GM21360 (cell line): ENCODE data around the gene BAIAP2.
"Not testable (repeated sequence)": the region's sequence is repeated elsewhere in the genome, so short reads cannot be mapped to it uniquely, and the experiment has no call there.

ENCODE experiments used
- ATAC-seq: cut with Tn5 transposase; IDR thresholded peaks from one replicate; pipeline ENCODE4 v1.9.1; 2021; ENCODE audit warnings: mild to moderate bottlenecking, moderate library complexity; ENCODE audit not compliant: unreplicated experiment

The BAIAP2 gene

DNA sequence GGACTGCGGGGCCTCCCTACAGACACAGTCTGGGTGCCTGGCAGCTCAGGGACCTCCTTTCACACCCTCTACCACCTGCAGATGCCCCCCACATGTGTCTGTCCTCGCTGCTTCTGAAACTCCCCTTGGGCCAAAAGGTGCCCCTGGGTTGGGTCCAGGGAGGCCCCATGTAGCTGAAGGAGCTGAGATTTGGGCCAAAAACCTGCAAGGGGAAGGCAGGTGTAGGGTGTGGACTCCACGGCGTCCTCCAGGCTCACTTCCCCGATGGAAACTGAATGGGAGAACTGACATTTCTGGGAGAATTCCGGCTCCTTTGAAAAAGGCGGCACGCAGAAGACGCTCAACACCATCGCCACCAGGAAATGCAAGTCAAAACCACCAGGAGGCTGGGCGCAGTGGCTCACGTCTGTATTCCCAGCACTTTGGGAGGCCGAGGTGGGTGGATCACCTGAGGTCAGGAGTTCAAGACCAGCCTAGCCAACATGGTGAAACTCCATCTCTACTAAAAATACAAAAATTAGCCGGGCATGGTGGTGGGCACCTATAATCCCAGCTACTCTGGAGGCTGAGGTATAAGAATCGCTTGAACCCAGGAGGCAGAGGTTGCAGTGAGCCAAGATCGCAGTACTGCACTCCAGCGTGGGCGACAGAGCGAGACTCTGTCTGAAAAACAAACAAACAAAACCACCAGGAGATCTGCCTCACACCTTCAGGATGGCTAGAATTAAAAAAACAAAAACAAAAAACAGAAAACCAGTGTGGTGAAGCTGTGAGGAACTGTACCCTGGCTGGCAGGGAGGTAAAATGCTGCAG is 13.2 kb upstream of the BAIAP2 start:
- no peak for ATAC-seq

DNA sequence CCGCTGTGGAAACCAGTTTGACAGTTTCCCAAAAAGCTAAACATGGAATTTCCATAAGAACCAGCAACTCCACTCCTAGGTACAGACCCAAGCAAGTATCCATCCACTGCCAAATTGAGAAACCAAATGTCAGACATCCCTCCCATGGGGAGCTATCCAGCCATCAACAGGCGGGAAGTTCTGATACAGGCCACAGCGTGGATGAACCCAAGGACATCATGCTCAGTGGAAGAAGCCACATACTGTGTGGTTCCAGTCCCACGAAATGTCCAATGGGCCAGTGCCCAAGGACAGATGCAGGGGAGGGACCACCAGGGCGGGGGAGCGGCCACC is 12.6 kb upstream of the BAIAP2 start:
- ATAC-seq = no peak

DNA sequence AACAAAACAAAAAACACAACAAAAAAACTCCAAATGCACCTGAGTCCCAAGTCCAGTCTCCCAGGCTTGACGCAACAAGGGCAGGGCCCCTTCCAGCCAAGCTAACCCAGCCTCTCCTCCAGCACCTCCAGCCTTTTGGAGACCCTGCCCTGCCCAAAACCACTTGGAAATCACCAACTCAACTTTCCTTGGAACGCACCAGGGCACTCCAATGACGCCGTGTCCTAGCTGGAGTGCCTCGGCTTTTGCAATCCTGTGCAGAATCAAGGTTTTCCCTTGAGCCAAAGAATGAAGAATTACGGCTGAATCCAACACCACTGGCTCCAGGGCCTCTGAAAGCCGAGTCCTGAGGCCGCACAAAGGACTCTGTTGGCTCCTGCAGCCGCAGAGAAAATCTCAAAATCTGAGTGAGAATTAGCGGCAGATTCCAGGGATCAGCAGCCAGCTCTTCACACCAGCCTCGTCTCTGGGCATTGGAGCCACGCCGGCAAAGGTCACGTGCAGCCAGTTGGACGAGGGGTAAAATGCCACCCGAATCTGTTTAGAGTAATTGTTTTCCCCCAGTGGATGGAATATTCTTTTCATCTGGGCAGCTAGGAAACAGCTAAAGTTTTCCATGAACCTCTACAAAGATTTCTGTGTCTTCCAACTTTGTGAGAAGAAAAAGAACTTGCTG is 9.7 kb upstream of the BAIAP2 start:
- ATAC-seq = no peak

DNA sequence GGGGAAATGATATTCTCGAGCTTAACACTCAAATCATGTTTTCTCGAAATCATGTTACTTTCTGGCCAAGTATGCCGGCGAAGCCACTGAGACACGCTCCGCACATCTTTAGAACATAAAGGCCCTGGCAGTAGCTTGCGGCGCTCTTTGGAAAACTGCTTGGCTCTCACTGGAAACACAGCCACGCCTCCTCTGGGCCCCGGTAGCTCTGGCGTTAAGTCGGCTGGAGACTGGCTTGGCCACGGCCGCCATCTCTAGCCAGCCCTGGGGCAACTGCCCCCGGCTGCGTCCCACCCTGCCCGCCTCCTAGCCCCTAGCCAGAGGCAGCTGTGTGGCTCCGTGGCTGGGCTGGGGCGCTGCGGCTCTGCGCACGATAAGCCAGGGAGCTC is 9.2 kb upstream of the BAIAP2 start:
- no peak for ATAC-seq

DNA sequence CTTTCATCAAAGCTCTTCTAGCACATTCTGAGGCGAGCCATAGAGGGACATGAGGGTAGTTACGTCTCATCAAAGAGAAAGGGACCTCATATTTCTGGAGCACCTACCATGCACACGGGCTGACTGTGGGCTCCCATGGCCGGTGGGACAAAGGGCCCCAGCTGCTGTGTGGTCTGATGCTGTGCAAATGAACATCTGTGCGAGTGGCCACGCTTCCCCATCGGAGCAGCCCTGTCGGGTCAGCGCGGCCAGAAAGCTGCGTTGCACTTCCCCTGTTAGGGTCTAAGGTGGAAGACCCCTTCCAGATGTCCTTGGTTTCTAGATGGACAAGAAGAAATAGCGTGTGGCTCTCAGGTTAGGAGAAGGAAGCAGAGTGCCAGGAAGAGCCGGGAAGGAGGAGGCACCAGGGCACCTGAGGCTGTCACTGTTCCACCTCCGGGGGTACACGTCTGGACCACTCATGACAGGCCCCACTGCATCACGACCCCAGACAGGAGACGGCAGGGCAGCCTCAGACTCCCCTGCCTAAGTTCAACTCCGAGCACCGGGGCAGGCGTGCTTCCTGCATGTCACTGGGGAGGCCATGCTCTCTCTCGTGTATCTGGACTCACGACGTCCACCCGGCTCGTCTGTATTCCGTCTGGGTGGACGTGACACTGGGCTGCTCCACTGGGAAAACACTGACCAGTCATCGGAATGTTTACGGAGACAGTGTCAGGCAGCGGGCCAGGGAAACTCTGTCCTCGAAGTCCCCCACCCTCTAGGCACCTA is 8.5 kb upstream of the BAIAP2 start:
- ATAC-seq = no peak

DNA sequence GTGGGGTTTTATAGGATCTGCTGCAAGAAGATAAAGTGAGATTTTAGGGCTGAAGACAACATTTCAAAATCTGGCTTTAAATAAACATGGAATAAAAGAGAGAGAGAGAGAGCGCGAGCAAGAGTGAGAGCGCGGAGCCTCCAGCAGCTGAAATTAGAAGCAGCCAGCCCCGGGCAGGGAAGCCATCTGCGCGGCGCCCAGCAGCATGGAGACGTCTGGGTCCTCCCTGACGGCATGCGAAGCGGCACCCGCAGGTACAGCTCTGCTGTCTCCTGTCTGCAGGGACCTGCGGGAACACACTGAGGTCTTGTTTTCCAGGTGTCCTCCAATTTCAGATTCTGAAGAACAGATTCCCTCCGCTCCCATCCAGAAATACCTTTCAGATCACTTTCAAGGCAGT is 7.9 kb upstream of the BAIAP2 start:
- no peak for ATAC-seq

DNA sequence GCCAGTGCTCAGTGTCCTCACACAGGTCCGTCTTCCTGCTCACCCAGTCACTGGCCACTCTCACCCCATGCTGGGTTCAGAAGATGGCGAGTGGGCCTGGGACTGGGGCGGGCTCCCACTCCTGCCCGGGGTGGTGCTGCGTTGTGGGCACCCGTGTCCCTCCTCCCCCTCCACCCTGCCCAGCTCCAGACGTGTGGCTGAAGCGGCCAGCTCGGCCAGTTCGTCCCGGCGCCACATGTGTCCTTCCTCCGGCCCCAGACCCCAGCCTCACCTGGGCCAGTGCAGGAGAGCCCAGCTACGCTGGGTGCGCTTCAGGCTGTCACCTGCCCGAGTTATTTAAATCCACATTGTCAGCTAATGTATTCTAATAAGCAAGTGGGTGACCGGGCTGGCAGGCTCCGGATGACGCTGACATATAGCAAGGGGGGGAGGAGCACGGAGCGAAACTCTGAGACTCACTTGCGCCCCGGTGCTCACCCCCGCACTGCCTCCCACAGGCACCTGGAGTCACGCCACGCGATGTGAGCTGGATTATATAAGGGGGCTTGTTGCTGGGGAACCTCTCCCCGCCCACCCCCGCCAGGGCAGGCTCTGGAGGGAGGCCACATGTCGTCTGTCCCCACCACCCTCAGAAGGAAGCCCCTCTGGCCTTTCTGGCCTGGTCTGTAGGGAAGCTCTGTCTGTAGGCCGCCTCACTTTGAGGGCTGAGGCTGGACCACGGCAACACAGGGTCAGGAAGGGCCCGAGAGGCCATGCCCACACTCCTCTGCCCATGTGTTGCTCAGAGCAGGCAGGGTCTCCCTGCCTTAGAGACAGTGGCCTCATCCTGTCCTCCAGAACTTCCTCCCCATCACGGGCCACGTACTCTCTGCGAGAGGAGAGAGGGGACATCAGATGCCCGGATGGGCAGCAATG is 7.1 kb upstream of the BAIAP2 start:
- ATAC-seq = no peak

DNA sequence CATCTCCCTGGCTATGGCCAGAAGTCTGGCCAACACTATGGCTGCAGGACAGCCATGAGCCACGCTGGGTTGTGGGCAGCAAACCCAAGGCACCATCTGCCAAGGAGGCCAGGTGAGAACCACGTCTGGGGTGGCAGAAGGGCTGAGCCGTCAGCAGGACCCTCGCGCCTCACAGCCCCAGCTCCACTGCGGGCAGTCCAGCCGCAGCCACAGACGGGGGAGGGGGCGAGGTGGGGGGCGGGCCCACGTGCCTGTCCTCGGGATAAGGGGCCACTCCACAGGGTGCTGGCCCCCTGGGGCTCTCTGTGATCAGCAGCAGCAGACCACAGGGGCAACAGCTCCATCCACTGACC is 6.5 kb upstream of the BAIAP2 start:
- no peak for ATAC-seq

DNA sequence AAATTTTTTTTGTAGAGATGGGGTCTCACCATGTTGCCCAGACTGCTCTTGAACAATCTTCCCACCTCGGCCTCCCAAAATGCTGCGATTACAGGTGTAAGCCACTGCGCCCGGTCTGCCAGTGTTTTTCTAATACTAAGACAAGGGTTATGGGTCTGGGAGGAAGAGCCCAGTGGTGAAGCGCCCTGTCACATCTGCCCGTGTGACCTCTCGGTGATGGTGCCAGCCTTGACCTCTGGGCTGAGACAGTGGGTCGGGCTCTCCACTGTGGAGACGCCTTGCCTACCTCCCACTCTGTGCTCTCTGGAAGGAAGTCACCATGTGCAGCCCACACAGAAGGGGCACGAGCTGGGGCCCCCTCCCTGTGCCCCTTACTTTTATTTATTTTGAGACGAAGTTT is 5.1 kb upstream of the BAIAP2 start:
- no peak for ATAC-seq

DNA sequence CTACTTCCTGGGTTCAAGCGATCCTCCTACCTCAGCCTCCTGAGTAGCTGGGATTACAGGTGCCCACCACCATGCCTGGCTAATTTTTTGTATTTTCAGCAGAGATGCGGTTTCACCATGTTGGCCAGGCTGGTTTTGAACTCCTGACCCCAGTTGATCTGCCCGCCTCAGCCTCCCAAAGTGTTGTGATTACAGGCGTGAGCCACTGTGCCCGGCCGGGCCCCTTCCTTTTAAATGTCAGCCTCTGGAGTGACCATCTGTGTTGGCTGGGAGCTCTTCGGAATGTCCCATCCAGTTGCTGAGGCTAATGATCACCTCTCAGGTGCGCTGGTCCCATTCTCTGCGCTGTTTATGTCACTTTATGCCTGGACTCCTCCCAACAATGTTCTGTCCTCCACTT is 4.6 kb upstream of the BAIAP2 start:
- not testable (repeated sequence) for ATAC-seq

DNA sequence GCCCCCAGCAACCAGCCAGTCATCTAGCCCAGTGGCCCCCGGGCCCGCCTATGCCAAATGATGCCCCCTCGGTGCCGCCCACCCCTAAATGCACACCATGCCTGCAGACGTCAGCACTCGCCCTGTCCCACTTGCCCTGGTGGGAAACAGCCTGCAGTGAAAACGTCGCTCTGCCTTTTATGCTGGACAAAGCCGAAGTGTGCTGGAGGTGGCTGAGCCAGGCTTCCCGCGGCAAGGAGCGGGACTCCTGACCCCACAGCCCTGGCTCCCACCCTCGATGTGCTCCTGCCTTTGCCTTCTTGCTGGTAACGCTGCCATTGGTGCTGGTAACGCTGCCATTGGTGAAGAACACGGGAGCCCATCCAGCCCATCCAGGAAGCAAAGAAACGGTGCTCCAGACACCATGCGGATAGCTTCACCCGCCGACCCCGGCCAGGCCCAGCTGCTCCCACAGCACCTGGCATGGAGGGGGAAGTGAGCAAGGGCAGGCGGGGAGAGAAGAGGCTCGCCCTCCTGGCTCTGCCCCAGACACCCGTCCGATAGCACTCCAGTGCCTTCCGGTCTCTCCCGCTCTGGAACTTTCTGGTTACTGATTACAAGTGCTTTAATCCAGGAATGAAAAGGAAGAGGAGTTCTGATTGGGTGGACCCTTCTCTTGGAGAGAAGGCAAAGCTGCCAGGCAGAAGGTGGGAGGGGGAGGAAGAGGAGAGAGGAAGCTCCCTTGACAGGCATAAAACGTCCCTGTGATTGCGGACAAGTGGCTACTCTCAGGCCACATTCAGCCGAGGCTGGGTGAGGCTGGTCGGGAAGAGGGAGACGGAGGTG is 4.0 kb upstream of the BAIAP2 start:
- ATAC-seq = no peak

DNA sequence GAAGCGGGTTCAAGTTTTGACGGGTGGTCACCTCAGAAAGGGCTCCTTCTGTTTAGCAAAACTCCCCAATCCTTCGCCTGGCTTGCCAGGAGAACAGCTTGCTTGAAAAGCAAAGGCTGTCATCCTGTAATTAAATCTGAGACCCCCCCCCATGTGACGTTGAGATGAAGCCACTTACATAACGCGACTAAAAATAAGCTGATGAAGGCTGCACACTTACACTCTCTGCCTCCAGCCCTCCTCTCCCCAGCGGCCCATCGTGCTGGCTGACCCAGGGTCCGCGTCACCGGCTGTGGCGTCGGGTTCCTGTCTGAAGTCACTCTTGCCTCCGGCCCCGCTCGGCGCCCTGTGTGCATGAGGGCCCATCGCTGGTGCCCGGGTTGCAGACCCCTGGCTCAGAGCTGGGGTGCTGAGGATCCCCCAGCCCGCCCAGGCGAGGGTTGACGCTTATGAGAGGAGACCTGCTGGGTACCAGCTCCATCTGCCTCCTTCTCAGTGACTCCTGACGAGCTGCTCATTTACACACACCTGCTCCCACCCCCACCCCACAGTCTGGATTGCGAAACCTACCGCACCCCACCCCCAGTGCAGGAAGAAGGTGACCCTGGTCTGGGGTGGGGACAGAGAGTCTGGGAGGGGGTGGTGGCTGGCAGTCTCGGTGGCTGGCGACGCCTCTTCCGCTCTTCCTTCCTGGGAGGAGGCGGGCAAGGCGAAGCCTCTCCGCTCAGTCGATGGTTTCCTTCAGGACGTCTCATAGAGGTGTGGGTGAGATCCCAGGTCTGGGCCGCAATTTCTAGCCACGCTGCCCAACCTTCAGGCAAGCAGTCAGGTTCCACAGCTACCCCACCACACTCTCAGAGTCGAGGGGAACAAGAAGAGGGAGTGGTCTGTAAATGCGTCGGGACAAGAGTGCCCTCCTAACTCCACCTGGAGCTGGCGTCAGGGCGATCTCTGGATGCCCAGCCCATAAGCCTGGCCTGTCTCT is 3.1 kb upstream of the BAIAP2 start:
- no peak for ATAC-seq

DNA sequence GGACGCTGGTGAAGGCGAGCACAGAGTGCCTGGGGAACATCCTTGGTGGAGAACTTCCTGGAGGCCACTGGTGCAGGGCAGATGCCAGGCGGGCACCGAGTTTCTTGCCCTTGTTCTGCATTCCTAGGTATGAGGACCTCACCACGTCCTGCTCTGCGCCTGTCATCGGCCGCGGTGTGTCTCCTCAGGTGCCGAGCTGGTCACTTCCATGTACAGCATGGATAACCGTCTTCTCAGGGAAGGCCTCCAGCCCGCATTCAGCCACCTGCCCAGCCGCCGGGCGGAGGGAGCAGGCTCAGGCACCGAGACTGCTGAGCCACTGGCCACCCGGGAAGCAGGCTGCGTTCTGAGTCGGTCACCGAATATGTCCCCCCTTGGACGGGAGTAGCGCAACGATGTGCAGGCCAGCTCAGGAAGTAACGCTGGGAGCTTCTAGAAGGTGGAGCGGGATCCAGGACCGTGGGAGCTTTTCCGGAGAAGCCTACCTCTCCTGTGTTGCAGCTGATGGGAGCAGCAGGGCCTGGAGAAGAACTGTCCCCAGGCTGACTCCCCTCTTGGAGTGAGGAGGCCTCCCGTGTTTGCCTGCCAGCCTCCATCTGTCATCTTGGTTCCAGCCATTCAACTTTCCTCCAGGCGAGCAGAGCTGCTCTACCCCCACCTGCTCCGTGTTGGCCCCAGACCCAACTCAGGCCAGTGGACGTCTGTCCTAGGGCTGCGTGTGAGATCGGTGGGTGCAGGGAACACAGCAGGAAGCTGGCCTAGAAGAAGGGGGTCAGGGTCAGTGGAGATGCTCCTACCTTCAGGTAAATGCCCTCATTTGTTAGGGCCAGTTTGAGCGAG is 2.1 kb upstream of the BAIAP2 start:
- ATAC-seq = no peak

DNA sequence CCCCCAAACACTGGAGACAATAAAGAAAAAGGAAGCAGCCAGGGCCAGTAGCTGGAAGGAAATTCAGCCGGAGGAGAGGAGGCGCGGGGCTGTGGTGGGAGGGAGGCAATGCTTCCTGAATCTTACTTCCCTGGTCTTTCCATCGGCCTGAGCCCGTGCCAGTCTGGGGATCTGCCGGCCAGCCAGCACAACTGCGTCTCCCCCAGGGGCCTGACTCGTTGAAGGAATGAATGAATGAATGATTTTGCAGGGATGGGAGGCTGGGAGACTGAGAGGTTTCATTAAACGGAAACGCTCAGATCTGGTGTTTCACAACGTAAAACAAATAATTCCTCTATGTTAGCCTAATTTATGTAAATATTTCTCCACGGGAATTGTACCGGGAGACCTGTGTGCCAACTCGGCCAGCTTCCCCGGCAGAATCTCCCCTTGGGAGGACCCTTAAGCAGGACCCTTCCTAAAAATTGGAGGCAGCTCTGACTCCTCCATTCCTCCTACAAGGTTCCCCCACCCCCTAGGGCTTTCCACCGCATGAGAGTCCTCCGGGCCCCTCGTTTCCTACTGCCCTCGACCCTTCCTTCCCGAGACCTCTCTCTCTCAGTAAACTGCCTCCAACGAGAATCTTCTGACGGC is 1.3 kb upstream of the BAIAP2 start:
- no peak for ATAC-seq

DNA sequence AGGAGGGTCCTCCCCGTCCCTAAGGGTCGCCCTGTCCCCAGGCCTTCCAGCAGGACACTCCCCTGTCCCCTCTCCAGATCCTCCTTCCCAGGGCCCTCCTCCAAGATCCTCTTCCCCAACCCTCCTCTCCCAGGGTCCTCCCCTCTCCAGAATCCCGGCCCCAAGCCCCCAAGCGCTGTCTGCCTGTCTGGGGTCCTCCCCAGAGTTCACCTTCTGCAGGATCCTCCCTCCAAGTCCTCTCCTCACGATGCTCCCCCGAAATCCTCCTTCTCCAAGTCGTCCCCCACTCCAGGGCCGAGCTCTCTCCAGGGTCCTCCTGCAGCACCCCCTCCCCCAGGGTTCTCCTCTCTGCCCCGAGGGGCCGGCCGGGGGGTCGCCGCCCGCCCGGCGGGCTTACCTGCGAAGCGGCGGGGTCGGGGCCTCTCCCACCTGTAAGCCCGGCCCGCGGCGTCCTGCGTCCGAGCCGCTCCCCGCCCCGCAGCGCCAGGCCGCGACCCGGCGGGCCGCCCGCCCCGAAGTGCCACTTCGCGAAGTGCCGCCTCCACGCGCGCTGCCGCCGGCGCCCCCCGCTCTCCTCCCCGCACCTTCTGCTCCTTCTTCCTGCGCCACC is 678 bp upstream of the BAIAP2 start:
- peak; percentile 8 for ATAC-seq

DNA sequence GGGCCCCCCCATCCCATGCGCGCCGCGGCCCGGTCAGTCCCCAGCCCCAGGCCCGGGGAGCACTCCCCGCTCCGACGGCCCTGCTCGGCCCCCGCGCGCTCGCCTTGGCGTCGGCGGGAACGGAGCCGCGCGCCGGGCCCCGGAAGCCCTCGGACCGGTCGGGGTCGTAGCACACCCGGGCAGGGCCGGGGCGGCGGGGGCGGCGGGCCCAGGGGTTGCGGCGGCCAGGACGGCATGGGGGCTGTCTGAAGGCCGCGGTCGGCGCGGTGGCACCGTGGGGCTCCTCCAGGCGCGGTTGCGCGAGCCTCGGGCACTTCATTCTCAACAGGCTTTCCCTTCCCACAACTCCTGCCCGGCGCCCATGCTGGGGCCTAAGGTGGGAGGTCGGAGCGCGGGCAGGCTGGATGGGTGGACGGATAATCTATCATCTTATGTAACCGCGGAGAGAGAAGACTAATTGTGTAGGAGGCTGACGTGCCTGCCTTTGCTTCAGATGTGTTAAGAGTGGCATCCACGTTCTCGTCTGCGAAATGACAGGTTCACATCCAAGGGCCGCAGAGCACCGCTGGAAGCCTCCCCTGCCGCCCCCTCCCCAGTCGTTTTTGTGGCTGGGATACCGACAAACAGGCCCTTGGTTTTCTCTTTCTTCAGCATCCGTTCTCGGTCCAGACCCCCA is 708 bp downstream of the BAIAP2 start:
- ATAC-seq = peak; percentile 13
